Hematopoietic multipotent progenitor cell treated with erythropoietin and hydrocortisone succinate and interleukin-3 and kit ligand, for 8 days (in vitro differentiated cells): ENCODE results near the gene IDH1.
"Not testable (repeated sequence)": the region's sequence is repeated elsewhere in the genome, so short reads cannot be mapped to it uniquely, and the experiment has no call there.

Experiments used
- DNase-seq: peaks from one replicate; pipeline ENCODE4 v3.0.0-alpha.2; 2015

IDH1 gene

GRCh38 chr2:208256192-208256782 lies 1.4 kb upstream of the IDH1 start:
- peak; percentile 43 for DNase-seq

DNA sequence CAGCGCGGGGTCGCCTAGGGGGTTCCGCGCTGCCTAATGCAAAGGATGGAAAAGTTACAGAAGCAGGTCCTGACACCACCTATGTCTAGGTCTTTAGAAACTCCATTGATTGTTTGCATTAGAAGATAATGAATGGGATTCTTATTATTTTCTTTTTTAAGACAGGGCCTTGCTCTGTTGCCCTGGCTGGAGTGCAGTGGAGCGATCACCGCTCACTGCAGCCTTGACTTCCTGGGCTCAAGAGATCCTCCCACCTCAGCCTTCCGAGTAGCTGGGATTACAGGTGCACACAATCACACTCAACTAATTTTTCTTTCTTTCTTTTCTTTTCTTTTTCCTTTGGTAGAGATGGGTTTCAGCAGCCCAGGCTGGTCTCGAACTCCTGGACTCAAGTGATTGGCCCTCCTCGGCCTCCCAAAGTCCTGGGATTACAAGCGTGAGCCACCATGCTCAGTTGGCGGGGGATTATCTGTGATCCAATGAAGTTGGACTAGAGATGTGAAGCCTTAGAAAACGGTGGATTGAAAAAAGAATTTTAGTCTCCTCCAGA lies 761 bp upstream of the IDH1 start:
- no peak for DNase-seq

DNA sequence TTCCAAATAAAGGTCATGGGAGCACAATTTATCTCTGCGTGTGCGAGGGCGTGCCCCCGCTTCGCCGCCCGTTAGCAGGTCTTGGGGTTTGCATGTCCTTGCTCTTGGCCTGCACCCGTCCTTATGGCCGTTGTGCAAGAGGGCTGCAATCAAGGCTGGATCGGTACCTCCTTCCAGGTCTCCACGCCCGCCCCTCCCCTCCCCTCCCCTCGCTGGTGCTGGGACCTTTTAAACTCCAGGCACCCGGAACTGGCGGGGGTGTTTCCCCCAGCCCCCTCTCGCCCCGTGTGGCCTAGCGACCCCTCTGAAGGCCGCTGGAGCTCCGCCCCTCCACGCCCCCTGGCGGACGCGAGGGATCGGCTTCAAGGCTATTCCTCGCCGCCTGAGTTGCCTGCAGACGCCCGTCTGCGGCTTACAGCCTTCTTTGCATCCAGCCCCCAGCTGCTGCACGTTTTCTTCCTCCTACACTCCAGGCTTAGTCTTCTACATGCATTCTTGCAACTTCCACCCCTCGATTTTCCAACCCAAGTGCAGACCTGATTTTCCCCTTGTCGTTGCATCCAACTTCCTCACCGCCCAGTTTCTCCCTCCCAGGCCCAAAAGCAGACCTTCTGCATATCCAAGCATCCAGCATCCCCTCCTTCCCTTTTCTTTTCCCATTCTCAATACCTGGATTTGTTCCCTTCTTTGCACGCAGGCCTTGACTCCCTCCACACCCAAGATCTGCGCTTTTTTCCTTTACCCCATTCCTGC lies 577 bp downstream of the IDH1 start:
- peak; percentile 90 for DNase-seq

DNA sequence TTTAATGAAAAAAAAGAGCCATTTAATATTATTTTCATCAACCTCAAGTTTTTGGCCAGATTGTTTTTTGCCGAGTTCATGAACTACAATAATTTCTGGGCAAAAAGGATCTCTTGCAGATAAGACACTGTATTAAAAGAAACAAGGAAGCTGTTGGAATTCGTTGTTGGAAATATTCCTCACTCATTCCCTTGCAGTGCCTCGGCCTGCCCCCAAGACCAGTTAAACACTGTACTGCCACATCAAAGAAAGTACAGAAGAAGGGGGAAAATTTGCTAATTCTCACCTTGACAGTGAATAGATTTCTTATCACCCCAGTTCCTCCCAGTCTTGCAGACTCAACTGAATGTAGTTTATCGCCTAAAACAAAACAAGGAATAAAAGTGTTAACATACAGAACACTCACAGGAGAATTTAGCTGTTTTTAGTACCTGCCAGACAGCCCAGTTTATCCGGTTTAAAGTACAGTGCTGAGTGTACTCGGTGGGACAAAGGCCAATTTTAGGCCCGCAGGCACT lies 1.2 kb downstream of the IDH1 start:
- no peak for DNase-seq

- DNase-seq = peak; percentile 82
Measured at GRCh38 chr2:208252716-208253492, 2.0 kb downstream of the IDH1 start.

GRCh38 chr2:208251098-208251497 lies 3.8 kb downstream of the IDH1 start:
- no peak for DNase-seq

GRCh38 chr2:208250388-208250787 lies 4.5 kb downstream of the IDH1 start:
- DNase-seq = no peak

GRCh38 chr2:208249296-208249695 lies 5.6 kb downstream of the IDH1 start:
- no peak for DNase-seq

DNA sequence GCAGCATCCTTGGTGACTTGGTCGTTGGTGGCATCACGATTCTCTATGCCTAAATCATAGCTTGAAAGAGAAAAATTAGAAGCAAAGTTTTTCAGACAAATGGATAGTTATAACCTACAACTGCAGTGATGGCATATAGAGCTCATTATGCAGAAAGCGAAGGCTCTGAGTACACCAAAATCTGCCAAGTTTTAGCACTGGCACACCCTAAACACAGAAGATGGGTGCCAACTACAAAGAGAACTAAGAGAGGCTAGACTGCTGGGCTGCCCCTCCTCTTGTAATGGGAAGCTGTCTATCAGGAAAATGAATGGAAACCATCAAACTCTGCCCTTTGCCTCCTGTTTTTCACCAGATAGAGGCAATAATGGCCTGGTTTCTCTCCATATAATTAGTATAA lies 6.3 kb downstream of the IDH1 start:
- no peak for DNase-seq

- no peak for DNase-seq
Measured at GRCh38 chr2:208245746-208246145, 9.1 kb downstream of the IDH1 start.

DNA sequence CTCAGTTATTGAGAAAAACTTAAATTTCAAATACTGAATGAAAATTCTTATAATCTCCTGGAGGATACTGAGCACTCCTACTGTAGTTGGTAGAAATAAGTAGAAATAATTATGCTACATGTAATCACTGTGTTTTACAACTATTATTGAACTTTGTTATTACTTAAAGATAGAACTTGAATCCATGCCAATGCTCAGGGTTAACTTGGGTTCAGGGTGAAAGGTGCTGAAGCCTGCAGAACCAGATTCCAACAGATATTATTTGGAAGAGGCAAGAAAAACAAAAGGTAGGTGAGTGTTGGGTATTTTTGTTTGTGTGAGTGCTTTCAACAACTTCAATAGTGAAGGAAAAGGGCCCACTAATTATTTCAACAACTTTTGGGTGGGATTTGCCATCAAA lies 10.4 kb downstream of the IDH1 start:
- DNase-seq = no peak

DNA sequence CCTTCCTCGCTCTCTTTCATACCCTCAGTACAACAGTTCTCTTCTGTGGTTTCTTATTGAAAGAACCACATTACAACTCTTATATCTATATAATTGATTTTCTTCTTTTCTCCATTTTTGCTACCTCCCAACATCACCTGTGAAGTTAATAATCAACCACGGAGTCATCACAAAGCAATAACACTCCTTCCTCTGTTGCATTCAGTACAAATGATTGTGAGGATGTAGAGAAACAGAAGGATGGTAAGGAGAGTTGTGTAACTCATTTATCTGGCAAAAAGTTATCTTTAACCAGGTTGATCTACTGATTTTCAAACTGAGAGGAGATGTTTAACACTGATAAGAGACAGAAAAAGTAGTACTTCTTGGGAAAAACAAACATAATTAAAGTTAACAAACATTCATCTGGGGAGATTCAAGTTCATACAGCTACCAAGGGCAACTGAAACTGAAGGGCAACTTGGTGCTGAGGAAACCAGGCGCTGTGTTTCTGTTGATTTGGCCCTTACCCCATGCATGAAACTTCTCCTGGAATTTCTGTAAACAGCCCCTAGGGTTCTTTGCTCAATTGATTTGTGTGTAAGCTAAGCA lies 14.2 kb downstream of the IDH1 start:
- no peak for DNase-seq

GRCh38 chr2:208239770-208240493 lies 14.9 kb downstream of the IDH1 start:
- no peak for DNase-seq

- DNase-seq = no peak
Measured at GRCh38 chr2:208235860-208236259, 19.0 kb downstream of the IDH1 start.

- DNase-seq = no peak
Measured at GRCh38 chr2:208234786-208235185, 20.1 kb downstream of the IDH1 start.

GRCh38 chr2:208228476-208228875 lies 26.4 kb downstream of the IDH1 start:
- DNase-seq = no peak

GRCh38 chr2:208227581-208228232 lies 27.2 kb downstream of the IDH1 start:
- no peak for DNase-seq

- no peak for DNase-seq
Measured at GRCh38 chr2:208224802-208225201, 30.1 kb downstream of the IDH1 start.

- no peak for DNase-seq
Measured at GRCh38 chr2:208222351-208222750, 32.5 kb downstream of the IDH1 start.

DNA sequence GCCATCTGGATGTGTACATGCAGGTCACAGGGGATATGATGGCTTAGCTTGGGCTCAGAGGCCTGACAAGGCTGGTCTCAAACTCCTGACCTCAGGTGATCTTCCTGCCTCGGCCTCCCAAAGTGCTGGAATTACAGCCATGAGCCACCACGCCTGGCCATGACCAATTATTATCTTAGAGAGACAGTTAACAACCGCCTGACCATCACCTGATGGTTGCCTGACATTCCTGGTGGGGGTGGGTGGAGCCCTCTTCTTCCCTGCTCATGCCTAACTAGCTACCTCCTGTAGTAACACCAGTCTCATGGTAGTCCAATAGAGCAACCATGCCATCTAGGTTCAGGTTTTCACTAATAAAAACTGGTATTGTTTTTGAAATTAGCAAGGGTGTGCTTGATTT lies 33.0 kb downstream of the IDH1 start:
- DNase-seq = not testable (repeated sequence)

GRCh38 chr2:208210688-208211451 lies 44.0 kb downstream of the IDH1 start:
- no peak for DNase-seq
